ENCODE measurements around the gene FGGY.

Gene FGGY

DNA sequence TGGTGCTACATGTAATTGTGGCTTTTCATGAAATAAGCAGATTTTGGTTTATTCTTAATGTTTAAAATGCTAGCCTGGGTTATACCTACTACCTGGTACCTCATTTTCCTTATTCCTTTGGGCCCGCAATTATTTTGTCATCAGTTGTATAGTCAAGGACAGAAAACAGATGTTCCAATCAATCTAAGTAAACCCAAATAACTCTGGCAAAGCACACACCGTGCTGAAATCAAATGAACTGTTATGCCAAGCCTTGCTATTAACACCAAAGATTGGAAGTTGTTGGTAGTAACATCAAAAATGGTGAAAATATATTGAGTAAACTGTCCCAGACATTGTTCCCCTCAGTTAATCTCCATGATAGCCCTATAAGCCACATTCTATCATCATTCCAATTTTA lies 248.9 kb downstream of the FGGY start:
- Histone ChIP-seq H3K27me3 (ENCODE audit: insufficient read depth, low read depth, severe bottlenecking) (no peaks in the 10 kb centered on the region), H3K9me3 (ENCODE audit: severe bottlenecking) (no peaks in the 10 kb centered on the region), H3K27ac (no peak overlapping the region), H3K36me3 (no peaks in the 10 kb centered on the region), H3K4me3 (ENCODE audit: low read depth, low read length) (no peak overlapping the region)
- TF ChIP-seq, protein P1, sequence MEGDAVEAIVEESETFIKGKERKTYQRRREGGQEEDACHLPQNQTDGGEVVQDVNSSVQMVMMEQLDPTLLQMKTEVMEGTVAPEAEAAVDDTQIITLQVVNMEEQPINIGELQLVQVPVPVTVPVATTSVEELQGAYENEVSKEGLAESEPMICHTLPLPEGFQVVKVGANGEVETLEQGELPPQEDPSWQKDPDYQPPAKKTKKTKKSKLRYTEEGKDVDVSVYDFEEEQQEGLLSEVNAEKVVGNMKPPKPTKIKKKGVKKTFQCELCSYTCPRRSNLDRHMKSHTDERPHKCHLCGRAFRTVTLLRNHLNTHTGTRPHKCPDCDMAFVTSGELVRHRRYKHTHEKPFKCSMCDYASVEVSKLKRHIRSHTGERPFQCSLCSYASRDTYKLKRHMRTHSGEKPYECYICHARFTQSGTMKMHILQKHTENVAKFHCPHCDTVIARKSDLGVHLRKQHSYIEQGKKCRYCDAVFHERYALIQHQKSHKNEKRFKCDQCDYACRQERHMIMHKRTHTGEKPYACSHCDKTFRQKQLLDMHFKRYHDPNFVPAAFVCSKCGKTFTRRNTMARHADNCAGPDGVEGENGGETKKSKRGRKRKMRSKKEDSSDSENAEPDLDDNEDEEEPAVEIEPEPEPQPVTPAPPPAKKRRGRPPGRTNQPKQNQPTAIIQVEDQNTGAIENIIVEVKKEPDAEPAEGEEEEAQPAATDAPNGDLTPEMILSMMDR (IDR thresholded peaks at IDR 0.05; ENCODE audit: low read depth, low read length), result no peak
- DNase-seq, result no peak

DNA sequence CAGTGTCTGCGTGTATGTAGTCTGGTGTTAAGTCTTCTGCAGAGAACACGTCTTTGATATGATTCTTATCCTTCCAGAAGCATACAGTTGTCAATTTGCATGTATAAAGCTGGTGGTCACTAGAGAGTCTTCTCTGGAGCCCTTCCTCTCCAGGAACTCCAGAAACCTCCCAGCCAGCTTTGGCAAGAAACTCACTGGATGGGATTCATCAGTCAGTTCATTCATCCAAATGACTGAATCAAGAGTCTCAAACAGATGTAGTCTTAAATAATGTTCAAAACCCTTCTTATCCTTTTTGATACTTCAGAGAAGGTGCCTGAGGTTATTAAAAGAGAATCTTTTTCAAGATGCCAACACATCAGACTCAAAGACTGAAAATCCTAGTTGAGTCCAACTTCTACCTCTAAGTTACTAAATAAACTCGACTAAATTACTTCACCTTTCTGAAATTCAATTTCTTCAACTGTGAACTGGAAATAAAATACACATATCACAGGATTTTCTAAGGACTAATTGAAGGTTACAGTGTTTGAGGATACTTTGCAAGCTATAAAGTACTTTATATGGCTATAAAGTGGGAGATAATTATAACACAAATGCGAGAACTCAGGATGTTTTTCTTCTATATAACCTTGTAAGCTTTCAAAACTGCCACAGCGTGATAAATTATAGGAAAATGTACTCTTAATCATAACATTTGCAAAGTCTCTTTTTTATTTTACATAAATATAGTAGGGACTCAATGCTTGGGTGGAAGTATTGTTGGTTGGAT lies 252.4 kb downstream of the FGGY start:
- no peaks in the 10 kb centered on the region for H3K36me3 ChIP-seq
- TF ChIP-seq, protein P1 (IDR thresholded peaks at IDR 0.05; ENCODE audit: low read depth, low read length), result no peak
- H3K4me3 ChIP-seq (ENCODE audit: low read depth, low read length), result no peak overlapping the region
- no peaks in the 10 kb centered on the region for H3K27me3 ChIP-seq (ENCODE audit: insufficient read depth, low read depth, severe bottlenecking)
- no peaks in the 10 kb centered on the region for H3K9me3 ChIP-seq (ENCODE audit: severe bottlenecking)
- DNase-seq, result no peak
- H3K27ac ChIP-seq, result no peak overlapping the region

DNA sequence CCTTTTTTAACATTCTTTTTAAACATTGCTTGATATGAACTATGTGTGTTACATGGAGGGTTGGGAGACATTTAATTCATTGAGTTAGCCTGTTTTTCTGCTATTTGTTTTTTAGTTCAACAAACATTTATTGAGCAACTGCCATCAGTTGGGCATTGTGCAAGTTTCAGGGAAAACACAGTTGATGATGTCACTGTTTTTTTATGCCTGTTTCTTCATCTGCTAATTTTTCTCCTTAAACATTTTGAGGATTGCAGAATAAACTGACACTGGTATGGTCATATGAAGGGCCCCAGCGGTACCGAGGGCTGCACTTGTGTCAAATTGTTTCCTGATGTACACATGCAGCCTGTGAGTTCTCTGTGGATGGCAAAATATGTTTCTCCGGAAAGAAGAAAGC lies 253.0 kb downstream of the FGGY start:
- H3K4me3 ChIP-seq (ENCODE audit: low read depth, low read length), result no peak overlapping the region

DNA sequence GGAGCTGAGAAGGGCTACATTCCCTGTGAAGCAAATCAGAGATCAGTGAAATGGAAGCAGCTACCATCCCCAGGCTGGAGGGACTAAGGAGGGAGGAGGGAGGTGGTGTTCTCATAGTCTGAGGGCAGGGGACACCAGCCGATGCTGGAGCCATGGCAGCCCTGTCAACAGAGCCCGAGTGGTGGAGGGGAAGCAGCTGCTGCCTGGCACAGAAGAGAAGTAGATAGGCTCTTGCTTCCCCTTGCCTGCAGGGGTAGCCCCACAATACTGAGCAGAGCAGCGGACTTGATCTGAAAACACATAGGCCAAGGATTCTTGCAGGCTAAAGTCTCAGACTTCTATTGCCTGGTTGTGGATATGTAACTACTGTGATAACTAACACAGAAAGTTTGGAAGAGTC lies 255.1 kb downstream of the FGGY start:
- no peaks in the 10 kb centered on the region for H3K36me3 ChIP-seq
- no peak overlapping the region for H3K27ac ChIP-seq
- no peaks in the 10 kb centered on the region for H3K9me3 ChIP-seq (ENCODE audit: severe bottlenecking)
- H3K4me3 ChIP-seq (ENCODE audit: low read depth, low read length), result no peak overlapping the region
- no peaks in the 10 kb centered on the region for H3K27me3 ChIP-seq (ENCODE audit: insufficient read depth, low read depth, severe bottlenecking)
- TF ChIP-seq, protein P1 (IDR thresholded peaks at IDR 0.05; ENCODE audit: low read depth, low read length), result no peak
- no peak for DNase-seq

More for the DNA sequence above, 253.0 kb downstream of the FGGY start:
- no peak overlapping the region for H3K27ac ChIP-seq
- H3K36me3 ChIP-seq, result no peaks in the 10 kb centered on the region
- no peak for DNase-seq
- no peaks in the 10 kb centered on the region for H3K9me3 ChIP-seq (ENCODE audit: severe bottlenecking)
- no peaks in the 10 kb centered on the region for H3K27me3 ChIP-seq (ENCODE audit: insufficient read depth, low read depth, severe bottlenecking)
- TF ChIP-seq, protein P1 (IDR thresholded peaks at IDR 0.05; ENCODE audit: low read depth, low read length), result no peak

DNA sequence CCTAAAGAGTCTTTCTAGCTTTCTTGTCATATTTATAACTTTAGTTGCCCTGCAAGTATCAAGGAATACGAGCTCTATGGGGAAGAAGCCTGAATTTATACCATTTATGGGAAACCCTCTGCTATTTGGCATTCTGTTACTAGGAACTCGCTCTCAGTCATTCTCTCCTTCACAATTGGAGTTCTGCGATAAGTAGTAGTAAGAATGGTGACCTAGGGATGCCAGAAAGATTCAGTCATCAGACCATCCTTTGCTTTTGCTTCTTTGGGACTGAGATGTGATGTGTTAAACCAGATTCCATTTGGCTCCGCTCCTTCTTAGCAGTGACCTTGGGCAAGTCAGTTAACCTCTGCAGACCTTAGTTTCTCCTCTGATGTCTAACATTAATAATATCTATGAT lies 256.5 kb downstream of the FGGY start:
- H3K27ac ChIP-seq, result no peak overlapping the region
- DNase-seq, result no peak
- H3K36me3 ChIP-seq, result no peaks in the 10 kb centered on the region
- no peak overlapping the region for H3K4me3 ChIP-seq (ENCODE audit: low read depth, low read length)
- no peaks in the 10 kb centered on the region for H3K27me3 ChIP-seq (ENCODE audit: insufficient read depth, low read depth, severe bottlenecking)
- TF ChIP-seq, protein P1 (IDR thresholded peaks at IDR 0.05; ENCODE audit: low read depth, low read length), result no peak
- peaks cover 7% of the 10 kb centered on the region for H3K9me3 ChIP-seq (ENCODE audit: severe bottlenecking)
